CD4-positive, alpha-beta T cell (primary cell): ENCODE measurements around the gene CEP89. TPM values are rescaled to one million over a fixed set of nuclear protein-coding genes. Genes with fewer than 3 reads are reported as not detected.

Source experiments
- ATAC-seq: fragments of 200-7000 bp; cut with Tn5 transposase; one replicate; pipeline ENCODE4 v1.10.0; 2022; ENCODE audit warnings: mild to moderate bottlenecking; ENCODE audit not compliant: poor library complexity
- CTCF ChIA-PET: fragments of 350-600 bp; sonication (Branson Sonifier 250); formaldehyde crosslinking; loops from one replicate; lab custom pipeline; 2021; ENCODE audit warnings: antibody characterized with exemption, inconsistent platforms; lab: Charles Lee
- POLR2A ChIA-PET: fragments of 350-600 bp; sonication (Branson Sonifier 250); formaldehyde crosslinking; loops from one replicate; lab custom pipeline; 2021; ENCODE audit warnings: antibody characterized with exemption, inconsistent platforms; lab: Charles Lee
- DNase-seq, 14 experiments: peaks; one replicate each; pipeline ENCODE4 v3.0.0-alpha.2; 2013 to 2020; ENCODE audit warnings: mixed read lengths in 2 of 14
- H3K27ac ChIP-seq, 2 donors: one replicate each; pipeline versions ENCODE4 v1.5.1 to v1.7.0; 2013; ENCODE audit warnings: low read length in 2 of 2, low read depth in 1 of 2, mild to moderate bottlenecking in 1 of 2
- H3K27me3 ChIP-seq, 2 experiments: 1 replicate in 1 of 2; 2 replicates in 1 of 2; pipeline versions ENCODE4 v1.6.1 to v1.7.0; 2013; ENCODE audit warnings: low read length in 2 of 2, control low read depth in 1 of 2, mild to moderate bottlenecking in 1 of 2, moderate library complexity in 1 of 2; ENCODE audit not compliant: insufficient read depth in 2 of 2, control insufficient read depth in 1 of 2
- H3K36me3 ChIP-seq: one replicate; pipeline ENCODE4 v1.6.1; 2013; ENCODE audit warnings: low read length, control low read depth; ENCODE audit not compliant: insufficient read depth
- H3K4me1 ChIP-seq: one replicate; pipeline ENCODE4 v1.6.1; 2013; ENCODE audit warnings: low read length, control low read depth; ENCODE audit not compliant: insufficient read depth
- H3K4me3 ChIP-seq: one replicate; pipeline ENCODE4 v1.5.1; 2013; ENCODE audit warnings: mild to moderate bottlenecking, low read length, moderate library complexity
- H3K9me3 ChIP-seq, 2 experiments: 1 replicate in 1 of 2; 2 replicates in 1 of 2; pipeline versions ENCODE4 v1.6.1 to v1.7.0; 2013; ENCODE audit warnings: low read length in 2 of 2, mild to moderate bottlenecking in 2 of 2, control low read depth in 1 of 2, moderate library complexity in 1 of 2; ENCODE audit not compliant: control insufficient read depth in 1 of 2, insufficient read depth in 1 of 2
- H3K27ac Mint-ChIP-seq: one replicate; pipeline ENCODE4 v1.8.0; 2020; ENCODE audit warnings: mixed read lengths
- H3K27me3 Mint-ChIP-seq: one replicate; pipeline ENCODE4 v1.8.0; 2021; ENCODE audit warnings: mixed read lengths
- H3K36me3 Mint-ChIP-seq: one replicate; pipeline ENCODE4 v1.8.0; 2021; ENCODE audit warnings: low read depth, mixed read lengths
- H3K4me1 Mint-ChIP-seq: one replicate; pipeline ENCODE4 v1.8.0; 2021; ENCODE audit warnings: low read depth, mixed read lengths
- H3K4me3 Mint-ChIP-seq: one replicate; pipeline ENCODE4 v1.8.0; 2020; ENCODE audit warnings: mild to moderate bottlenecking, mixed read lengths
- H3K9me3 Mint-ChIP-seq: one replicate; pipeline ENCODE4 v1.8.0; 2020; ENCODE audit warnings: mixed read lengths
- intact Hi-C, 2 experiments: fragments of 100-400 bp; cut with DNase I in 1 of 2; cut with micrococcal nuclease in 1 of 2; formaldehyde crosslinking; loops; one replicate each; pipeline versions ENCODE4 v1.15.1 to v1.9.0; 2023 to 2025; cut with DNase I, micrococcal nuclease
- total RNA-seq, 174 experiments: library from RNA in 2 of 174; stranded (reverse) in 2 of 174; gene quantifications; one replicate each; pipeline ENCODE4 v1.2.3 and lab custom pipeline; 2021 to 2026
- TF ChIP-seq, protein P1 (sequence below): fragments of 200-600 bp; IDR thresholded peaks from one replicate; pipeline ENCODE4 v1.8.0; 2022; ENCODE audit warnings: antibody characterized with exemption, mild to moderate bottlenecking

Gene CEP89
- total RNA-seq, 2 experiments from 2014 or later = 4.0 to 5.1 TPM

DNA sequence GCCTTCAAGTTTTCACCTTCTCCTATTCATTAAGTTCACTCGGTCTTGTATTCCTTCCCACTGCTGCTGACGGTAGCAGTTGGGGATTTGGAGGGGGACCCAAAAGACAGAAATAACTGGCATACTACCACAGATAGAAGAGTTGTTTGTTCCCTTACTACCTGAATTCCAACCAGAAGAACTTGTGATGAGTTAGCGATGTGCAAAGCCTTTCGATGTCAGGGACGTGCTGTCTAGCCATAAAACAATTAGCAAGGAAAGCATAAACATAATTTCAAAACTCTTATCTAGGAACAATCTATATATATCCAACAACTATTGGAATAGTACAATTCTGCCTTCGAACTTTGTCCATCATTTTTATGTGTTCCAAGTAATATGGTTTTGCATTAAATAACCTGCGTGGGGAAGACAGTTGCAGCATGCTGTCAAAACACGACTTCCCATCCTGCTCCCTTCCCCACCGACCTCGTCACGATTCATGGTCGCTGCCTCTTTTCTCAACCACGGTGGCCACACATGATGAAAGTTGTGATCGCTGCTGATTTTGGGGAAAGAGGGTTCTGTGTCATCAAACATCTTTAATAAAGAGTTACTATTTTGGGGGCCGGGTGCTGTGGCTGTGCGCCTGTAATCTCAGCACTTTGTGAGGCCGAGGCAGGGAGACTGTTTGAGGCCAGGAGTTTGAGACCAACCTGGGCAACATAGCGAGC, 98.4 kb downstream of the CEP89 start:
- Mint-ChIP-seq H3K9me3 (no peaks in the 10 kb centered on the region), H3K4me1 (no peaks in the 10 kb centered on the region)

DNA sequence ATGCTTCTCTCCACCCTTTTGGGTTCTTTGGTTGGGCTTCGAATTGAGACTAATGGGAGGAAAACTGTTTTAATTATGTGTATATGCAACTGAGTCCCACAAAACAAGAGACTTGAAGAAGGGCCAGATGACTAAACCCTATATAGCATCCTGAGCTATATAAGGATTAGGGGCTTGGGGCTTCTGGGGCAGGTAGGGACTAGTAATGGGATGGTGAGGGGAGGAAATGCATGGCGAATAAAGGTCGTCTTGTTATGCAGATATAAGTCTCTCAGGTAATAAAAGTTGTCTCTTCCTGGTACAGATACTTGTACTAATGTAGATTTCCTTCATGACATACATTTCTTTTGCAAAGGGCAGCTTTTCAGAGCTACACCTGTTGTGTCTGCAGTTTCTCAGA, 99.4 kb downstream of the CEP89 start:
- POLR2A ChIA-PET = no interaction called here

More for the DNA sequence above, 98.4 kb downstream of the CEP89 start:
- Histone ChIP-seq H3K27ac (no peak overlapping the region), H3K27me3 (no peaks in the 10 kb centered on the region), H3K4me1 (no peaks in the 10 kb centered on the region), H3K9me3 (no peaks in the 10 kb centered on the region), H3K36me3 (no peaks in the 10 kb centered on the region), H3K4me3 (no peak overlapping the region)
- H3K27me3 Mint-ChIP-seq = no peaks in the 10 kb centered on the region
- ATAC-seq (no peak), DNase-seq (no peak)
- POLR2A ChIA-PET = no interaction called here
- no peak overlapping the region for H3K4me3 Mint-ChIP-seq
- CTCF ChIA-PET = no interaction called here
- intact Hi-C loops = no loop called here
- no peak overlapping the region for H3K27ac Mint-ChIP-seq
- TF ChIP-seq, protein P1, sequence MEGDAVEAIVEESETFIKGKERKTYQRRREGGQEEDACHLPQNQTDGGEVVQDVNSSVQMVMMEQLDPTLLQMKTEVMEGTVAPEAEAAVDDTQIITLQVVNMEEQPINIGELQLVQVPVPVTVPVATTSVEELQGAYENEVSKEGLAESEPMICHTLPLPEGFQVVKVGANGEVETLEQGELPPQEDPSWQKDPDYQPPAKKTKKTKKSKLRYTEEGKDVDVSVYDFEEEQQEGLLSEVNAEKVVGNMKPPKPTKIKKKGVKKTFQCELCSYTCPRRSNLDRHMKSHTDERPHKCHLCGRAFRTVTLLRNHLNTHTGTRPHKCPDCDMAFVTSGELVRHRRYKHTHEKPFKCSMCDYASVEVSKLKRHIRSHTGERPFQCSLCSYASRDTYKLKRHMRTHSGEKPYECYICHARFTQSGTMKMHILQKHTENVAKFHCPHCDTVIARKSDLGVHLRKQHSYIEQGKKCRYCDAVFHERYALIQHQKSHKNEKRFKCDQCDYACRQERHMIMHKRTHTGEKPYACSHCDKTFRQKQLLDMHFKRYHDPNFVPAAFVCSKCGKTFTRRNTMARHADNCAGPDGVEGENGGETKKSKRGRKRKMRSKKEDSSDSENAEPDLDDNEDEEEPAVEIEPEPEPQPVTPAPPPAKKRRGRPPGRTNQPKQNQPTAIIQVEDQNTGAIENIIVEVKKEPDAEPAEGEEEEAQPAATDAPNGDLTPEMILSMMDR = no peak
- peaks cover 6% of the 10 kb centered on the region for H3K36me3 Mint-ChIP-seq

DNA sequence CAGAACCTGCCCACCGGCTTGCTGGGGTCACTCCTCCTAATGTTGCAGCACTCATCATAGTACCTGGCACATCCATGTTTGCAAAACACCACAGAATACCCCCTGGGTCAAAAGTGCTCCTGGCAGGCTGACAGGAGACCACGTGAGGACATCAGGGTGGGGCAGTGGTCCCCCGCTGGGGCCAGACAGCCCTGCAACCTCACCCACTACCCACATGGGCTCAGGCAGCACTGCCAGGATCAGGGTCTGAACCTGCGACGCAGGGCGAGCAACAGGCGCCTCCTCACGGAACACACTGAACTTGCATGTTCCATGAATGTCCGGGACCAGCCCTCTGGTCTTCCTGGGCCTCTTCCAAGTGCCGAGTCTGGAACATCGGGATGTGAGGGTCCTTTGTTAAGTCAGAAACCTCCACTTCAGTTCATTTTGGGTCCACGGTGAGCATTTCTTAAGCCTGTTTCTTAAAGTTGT, 100.7 kb downstream of the CEP89 start:
- DNase-seq = no peak
- no peaks in the 10 kb centered on the region for H3K4me1 Mint-ChIP-seq
- no peaks in the 10 kb centered on the region for H3K36me3 Mint-ChIP-seq
- ChIA-PET POLR2A (no interaction called here), CTCF (no interaction called here)
- H3K9me3 Mint-ChIP-seq = no peaks in the 10 kb centered on the region
- no peaks in the 10 kb centered on the region for H3K4me1 ChIP-seq
- no peaks in the 10 kb centered on the region for H3K27me3 Mint-ChIP-seq
- H3K4me3 Mint-ChIP-seq = no peak overlapping the region
- no peaks in the 10 kb centered on the region for H3K36me3 ChIP-seq
- H3K9me3 ChIP-seq = no peaks in the 10 kb centered on the region
- TF ChIP-seq, protein P1 = no peak
- no peak for ATAC-seq
- no peak overlapping the region for H3K4me3 ChIP-seq
- no peaks in the 10 kb centered on the region for H3K27me3 ChIP-seq
- intact Hi-C loops = no loop called here
- no peak overlapping the region for H3K27ac ChIP-seq
- H3K27ac Mint-ChIP-seq = no peak overlapping the region

More for the DNA sequence above, 99.4 kb downstream of the CEP89 start:
- Histone ChIP-seq H3K27me3 (no peaks in the 10 kb centered on the region), H3K9me3 (no peaks in the 10 kb centered on the region), H3K27ac (no peak overlapping the region), H3K36me3 (no peaks in the 10 kb centered on the region), H3K4me1 (no peaks in the 10 kb centered on the region), H3K4me3 (no peak overlapping the region)
- DNase-seq (no peak), ATAC-seq (no peak)
- H3K9me3 Mint-ChIP-seq = no peaks in the 10 kb centered on the region
- no peak overlapping the region for H3K27ac Mint-ChIP-seq
- CTCF ChIA-PET = no interaction called here
- H3K36me3 Mint-ChIP-seq = no peaks in the 10 kb centered on the region
- TF ChIP-seq, protein P1 = no peak
- no peaks in the 10 kb centered on the region for H3K4me1 Mint-ChIP-seq
- H3K4me3 Mint-ChIP-seq = no peak overlapping the region
- intact Hi-C loops = no loop called here
- no peaks in the 10 kb centered on the region for H3K27me3 Mint-ChIP-seq
